ENCODE data around the gene TNNI2. TPM values are rescaled to one million over a fixed set of nuclear protein-coding genes. Genes with fewer than 3 reads are reported as not detected.
"Not testable (repeated sequence)": the region's sequence is repeated elsewhere in the genome, so short reads cannot be mapped to it uniquely, and the experiment has no call there.

Gene TNNI2
- total RNA-seq, 2 experiments from 2014 or later = not detected

DNA sequence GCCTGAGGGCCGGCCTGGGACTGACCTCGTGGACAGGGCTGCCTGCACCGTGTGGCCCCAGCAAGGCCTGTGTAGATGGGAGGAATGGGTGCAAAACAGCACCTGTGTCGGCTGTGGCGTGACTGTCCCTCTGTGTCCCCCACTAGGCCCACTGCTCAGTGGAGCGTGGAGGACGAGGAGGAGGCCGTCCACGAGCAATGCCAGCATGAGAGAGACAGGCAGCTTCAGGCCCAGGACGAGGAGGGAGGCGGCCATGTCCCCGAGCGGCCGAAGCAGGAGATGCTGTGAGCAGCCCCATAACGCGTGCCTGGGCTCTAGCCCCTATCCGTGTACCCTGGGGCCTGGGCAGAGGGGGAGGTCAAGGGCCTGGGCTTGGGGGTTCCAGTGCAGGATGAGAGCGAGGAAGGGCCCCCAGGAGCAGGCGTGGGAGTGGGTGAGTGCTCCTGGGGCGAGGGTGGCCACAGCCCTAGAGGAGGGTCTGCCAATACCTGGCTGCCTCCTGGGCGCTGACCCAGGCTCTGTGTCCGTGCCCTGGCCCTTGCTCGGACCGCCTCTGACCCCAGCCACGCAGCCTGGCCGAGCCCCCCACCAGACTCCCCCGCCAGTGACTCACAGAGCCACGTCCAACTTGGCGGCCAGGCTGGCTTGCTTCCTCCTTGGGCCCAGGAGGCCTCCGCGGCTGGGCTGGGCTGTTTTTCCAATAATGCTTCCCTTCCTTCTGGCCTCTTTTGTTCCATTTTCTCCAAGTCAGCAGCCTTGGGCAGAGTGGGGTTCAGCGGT lies 41.4 kb downstream of the TNNI2 start:
- Mint-ChIP-seq H3K36me3 (ENCODE audit: low read depth) (no peaks in the 10 kb centered on the region), H3K27ac (no peak overlapping the region), H3K27me3 (no peaks in the 10 kb centered on the region), H3K4me1 (peaks cover 12% of the 10 kb centered on the region), H3K4me3 (no peak overlapping the region), H3K9me3 (ENCODE audit: low read depth) (no peaks in the 10 kb centered on the region)
- ChIA-PET CTCF (interaction anchor here (3.2 kb wide), 1 partner anchor 46 kb away, joined by 13 read pairs; the partner anchor contains the start of gene SYT8), POLR2A (no interaction called here)
- ATAC-seq (no peak), DNase-seq (peak; percentile 6)
- intact Hi-C loops (cut with DNase I, micrococcal nuclease) = loop anchor here (5.0 kb wide), 2 partner anchors 37 to 43 kb away; partner anchors contain the start of genes TNNT3 (in 2 of the 2) and TNNI2 (in 1 of the 2)

- Mint-ChIP-seq H3K27ac (no peak overlapping the region), H3K9me3 (ENCODE audit: low read depth) (no peaks in the 10 kb centered on the region), H3K27me3 (no peaks in the 10 kb centered on the region), H3K36me3 (ENCODE audit: low read depth) (no peaks in the 10 kb centered on the region), H3K4me3 (no peak overlapping the region), H3K4me1 (peaks cover 9% of the 10 kb centered on the region)
- intact Hi-C loops (cut with DNase I, micrococcal nuclease) = loop anchor here (5.0 kb wide), 2 partner anchors 36 to 44 kb away; partner anchors contain the start of genes TNNT3 (in 2 of the 2) and TNNI2 (in 1 of the 2)
- ATAC-seq = no peak
- ChIA-PET CTCF (interaction anchor here (0.6 to 3.2 kb wide), 6 partner anchors 11 to 354 kb away, joined by 3 to 13 read pairs (median 6); partner anchors contain the start of genes PRR33 and SYT8), POLR2A (interaction anchor here (0.6 to 0.7 kb wide), 2 partner anchors 104 to 274 kb away, joined by 3 read pairs; no protein-coding TSS in a partner anchor)
- DNase-seq = peak; percentile 14
Measured at GRCh38 chr11:1880746-1881441, 42.1 kb downstream of the TNNI2 start.

DNA sequence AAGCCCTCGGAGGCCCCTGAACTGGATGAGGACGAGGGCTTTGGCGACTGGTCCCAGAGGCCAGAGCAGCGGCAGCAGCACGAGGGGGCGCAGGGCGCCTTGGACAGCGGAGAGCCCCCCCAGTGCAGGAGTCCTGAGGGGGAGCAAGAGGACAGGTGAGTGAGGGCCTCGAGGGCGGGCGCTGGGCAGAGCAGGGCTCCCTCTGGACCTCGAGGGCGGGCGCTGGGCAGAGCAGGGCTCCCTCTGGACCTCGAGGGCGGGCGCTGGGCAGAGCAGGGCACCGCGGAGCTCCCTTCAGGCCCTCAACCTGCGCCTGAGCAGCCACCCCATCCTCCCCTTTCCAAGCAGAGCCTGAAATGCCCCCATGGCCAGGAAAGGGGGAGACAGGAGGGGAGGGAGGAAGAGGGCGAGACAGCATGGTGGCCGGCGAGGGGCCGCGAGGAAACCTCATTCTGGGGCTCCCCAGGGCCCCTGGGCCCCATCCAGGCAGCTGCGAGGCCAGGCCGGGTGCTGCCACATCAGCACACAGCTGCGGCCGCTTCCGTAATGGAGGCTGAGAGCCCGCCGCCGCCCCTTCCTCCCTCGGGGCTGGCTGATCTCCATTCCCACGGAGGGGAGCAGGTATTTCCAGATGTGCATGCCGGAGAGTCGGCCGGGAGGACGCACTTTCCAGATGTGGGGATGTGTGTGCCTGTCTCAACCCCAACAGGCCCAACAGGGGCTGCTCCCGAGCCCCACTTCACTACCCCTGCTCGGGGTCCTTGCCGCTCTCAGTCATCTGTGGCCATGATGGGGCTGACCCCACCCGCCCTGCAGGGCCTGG lies 42.9 kb downstream of the TNNI2 start:
- no peak overlapping the region for H3K27ac Mint-ChIP-seq
- DNase-seq = peak; percentile 37
- H3K4me3 Mint-ChIP-seq = no peak overlapping the region
- POLR2A ChIA-PET = interaction anchor here (0.6 to 0.9 kb wide), 3 partner anchors 11 to 273 kb away, joined by 3 to 4 read pairs (median 3); no protein-coding TSS in a partner anchor
- H3K4me1 Mint-ChIP-seq = peaks cover 2% of the 10 kb centered on the region
- no peaks in the 10 kb centered on the region for H3K36me3 Mint-ChIP-seq (ENCODE audit: low read depth)
- ATAC-seq = peak; percentile 16
- CTCF ChIA-PET = interaction anchor here (0.6 to 3.2 kb wide), 34 partner anchors 10 to 355 kb away, joined by 3 to 22 read pairs (median 4); partner anchors contain the start of genes LSP1, PRR33, SYT8 and TNNI2
- no peaks in the 10 kb centered on the region for H3K27me3 Mint-ChIP-seq
- H3K9me3 Mint-ChIP-seq (ENCODE audit: low read depth) = no peaks in the 10 kb centered on the region
- intact Hi-C loops (cut with DNase I, micrococcal nuclease) = loop anchor here (1.0 to 5.0 kb wide), 4 partner anchors 36 to 270 kb away; partner anchors contain the start of genes TNNT3 (in 2 of the 2) and TNNI2 (in 1 of the 2)

- ATAC-seq = peak; percentile 93
- peak; percentile 92 for DNase-seq
- H3K27ac Mint-ChIP-seq = no peak overlapping the region
- no peaks in the 10 kb centered on the region for H3K9me3 Mint-ChIP-seq (ENCODE audit: low read depth)
- no peaks in the 10 kb centered on the region for H3K27me3 Mint-ChIP-seq
- intact Hi-C loops (cut with DNase I, micrococcal nuclease) = loop anchor here (1.0 to 5.0 kb wide), 4 partner anchors 35 to 269 kb away; partner anchors contain the start of genes TNNT3 (in 2 of the 2) and TNNI2 (in 1 of the 2)
- H3K4me3 Mint-ChIP-seq = no peak overlapping the region
- peaks cover 2% of the 10 kb centered on the region for H3K36me3 Mint-ChIP-seq (ENCODE audit: low read depth)
- POLR2A ChIA-PET = interaction anchor here (0.9 kb wide), 1 partner anchor 12 kb away, joined by 4 read pairs; no protein-coding TSS in a partner anchor
- CTCF ChIA-PET = interaction anchor here (0.6 to 3.2 kb wide), 33 partner anchors 9 to 285 kb away, joined by 3 to 22 read pairs (median 4); partner anchors contain the start of genes LSP1, PRR33, SYT8 and TNNI2
- H3K4me1 Mint-ChIP-seq = peaks cover 2% of the 10 kb centered on the region
Measured at GRCh38 chr11:1882265-1883238, 43.8 kb downstream of the TNNI2 start.

- ChIA-PET POLR2A (no interaction called here), CTCF (interaction anchor here (0.6 to 3.2 kb wide), 12 partner anchors 18 to 268 kb away, joined by 3 to 22 read pairs (median 4); partner anchors contain the start of gene SYT8)
- Mint-ChIP-seq H3K36me3 (ENCODE audit: low read depth) (peaks cover 11% of the 10 kb centered on the region), H3K27me3 (no peaks in the 10 kb centered on the region), H3K4me1 (peaks cover 7% of the 10 kb centered on the region), H3K27ac (no peak overlapping the region), H3K9me3 (ENCODE audit: low read depth) (no peaks in the 10 kb centered on the region), H3K4me3 (no peak overlapping the region)
- no peak for DNase-seq
- intact Hi-C loops (cut with DNase I, micrococcal nuclease) = loop anchor here (5.0 kb wide), 2 partner anchors 34 to 46 kb away; partner anchors contain the start of genes TNNT3 (in 2 of the 2) and TNNI2 (in 1 of the 2)
- no peak for ATAC-seq
Measured at GRCh38 chr11:1883346-1884302, 44.8 kb downstream of the TNNI2 start.

- Mint-ChIP-seq H3K9me3 (ENCODE audit: low read depth) (no peaks in the 10 kb centered on the region), H3K36me3 (ENCODE audit: low read depth) (peaks cover 15% of the 10 kb centered on the region), H3K4me1 (peaks cover 11% of the 10 kb centered on the region), H3K27ac (no peak overlapping the region), H3K27me3 (no peaks in the 10 kb centered on the region), H3K4me3 (no peak overlapping the region)
- intact Hi-C loops (cut with DNase I, micrococcal nuclease) = loop anchor here (5.0 kb wide), 2 partner anchors 33 to 47 kb away; partner anchors contain the start of genes TNNT3 (in 2 of the 2) and TNNI2 (in 1 of the 2)
- ChIA-PET POLR2A (no interaction called here), CTCF (interaction anchor here (0.6 to 0.7 kb wide), 2 partner anchors 191 to 267 kb away, joined by 3 read pairs; no protein-coding TSS in a partner anchor)
- no peak for ATAC-seq
- no peak for DNase-seq
Measured at GRCh38 chr11:1884303-1884700, 45.5 kb downstream of the TNNI2 start.

- H3K9me3 Mint-ChIP-seq (ENCODE audit: low read depth); CTCF ChIA-PET; H3K4me1 Mint-ChIP-seq; H3K27me3 Mint-ChIP-seq; H3K27ac Mint-ChIP-seq; POLR2A ChIA-PET; DNase-seq; H3K4me3 Mint-ChIP-seq; ATAC-seq: not testable (repeated sequence)
- peaks cover 20% of the 10 kb centered on the region for H3K36me3 Mint-ChIP-seq (ENCODE audit: low read depth)
- intact Hi-C loops (cut with DNase I, micrococcal nuclease) = loop anchor here in 1 of 2 experiments (5.0 kb wide), 1 partner anchor 34 kb away; the partner anchor contains the start of gene LSP1
Measured at GRCh38 chr11:1886551-1886950, 47.8 kb downstream of the TNNI2 start.

DNA sequence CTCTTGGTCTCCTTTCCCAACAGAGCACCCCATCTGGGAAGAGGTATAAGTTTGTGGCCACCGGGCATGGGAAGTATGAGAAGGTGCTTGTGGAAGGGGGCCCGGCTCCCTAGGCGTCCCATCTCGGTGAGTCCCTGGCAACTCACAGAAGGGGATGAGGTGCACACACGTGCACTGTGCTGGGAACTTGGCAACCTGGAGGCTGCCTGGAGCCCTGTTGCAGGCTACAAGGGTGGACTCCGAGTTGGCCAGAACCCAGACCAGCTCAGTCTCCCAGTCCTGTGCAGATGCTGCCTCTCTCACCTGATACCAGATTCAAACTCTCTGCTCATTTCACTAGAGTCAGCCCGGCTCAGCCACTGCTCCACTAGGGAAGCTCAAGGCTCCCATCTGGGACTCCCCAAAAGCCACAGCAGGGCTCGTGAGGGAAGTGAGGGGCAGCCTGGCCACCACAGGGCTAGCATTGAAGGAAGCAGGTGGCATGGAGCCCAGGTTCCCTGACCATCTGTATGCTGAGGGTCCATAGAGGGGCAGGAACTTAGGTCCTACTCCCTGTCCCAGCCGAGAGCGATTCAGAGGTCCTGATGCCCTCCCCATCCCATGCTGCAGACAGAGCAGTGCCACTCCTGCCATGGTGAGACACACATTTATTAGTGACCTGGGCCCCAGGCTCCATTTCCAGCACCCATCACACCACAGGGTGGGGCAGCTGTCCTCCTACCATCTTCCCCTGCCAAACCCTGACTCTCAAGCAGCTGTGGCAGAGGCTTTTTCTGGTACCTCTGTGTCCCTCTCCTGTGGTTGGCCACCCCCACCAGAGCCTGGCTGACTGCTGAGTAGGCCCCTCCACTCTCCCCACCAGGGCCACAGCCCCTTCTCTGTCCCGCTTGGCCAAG lies 48.9 kb downstream of the TNNI2 start:
- peaks cover 23% of the 10 kb centered on the region for H3K36me3 Mint-ChIP-seq (ENCODE audit: low read depth)
- CTCF ChIA-PET = interaction anchor here (0.5 to 1.9 kb wide), 4 partner anchors 11 to 313 kb away, joined by 3 to 5 read pairs (median 4); no protein-coding TSS in a partner anchor
- H3K4me3 Mint-ChIP-seq = no peak overlapping the region
- no peaks in the 10 kb centered on the region for H3K9me3 Mint-ChIP-seq (ENCODE audit: low read depth)
- no peak for ATAC-seq
- POLR2A ChIA-PET = no interaction called here
- DNase-seq = no peak
- no peaks in the 10 kb centered on the region for H3K27me3 Mint-ChIP-seq
- no peak overlapping the region for H3K27ac Mint-ChIP-seq
- intact Hi-C loops (cut with DNase I, micrococcal nuclease) = loop anchor here in 1 of 2 experiments (5.0 kb wide), 1 partner anchor 35 kb away; the partner anchor contains the start of gene LSP1
- peaks cover 12% of the 10 kb centered on the region for H3K4me1 Mint-ChIP-seq
